Limb (tissue), 2 donors: ENCODE data around the gene TIPRL.
"Not testable (repeated sequence)": the region's sequence is repeated elsewhere in the genome, so short reads cannot be mapped to it uniquely, and the experiment has no call there.

Experiments
- DNase-seq, 2 donors: peaks; one replicate each; pipeline ENCODE4 v3.0.0-alpha.2; 2016; ENCODE audit errors: extremely low spot score in 2 of 2

Gene TIPRL

GRCh38 chr1:168159251-168159650, 19.5 kb upstream of the TIPRL start:
- no peak for DNase-seq

GRCh38 chr1:168159979-168160378, 18.8 kb upstream of the TIPRL start:
- DNase-seq, result no peak

- DNase-seq, result peak in 1 of 2 donors; percentile 48
Measured at GRCh38 chr1:168161459-168161858, 17.3 kb upstream of the TIPRL start.

DNA sequence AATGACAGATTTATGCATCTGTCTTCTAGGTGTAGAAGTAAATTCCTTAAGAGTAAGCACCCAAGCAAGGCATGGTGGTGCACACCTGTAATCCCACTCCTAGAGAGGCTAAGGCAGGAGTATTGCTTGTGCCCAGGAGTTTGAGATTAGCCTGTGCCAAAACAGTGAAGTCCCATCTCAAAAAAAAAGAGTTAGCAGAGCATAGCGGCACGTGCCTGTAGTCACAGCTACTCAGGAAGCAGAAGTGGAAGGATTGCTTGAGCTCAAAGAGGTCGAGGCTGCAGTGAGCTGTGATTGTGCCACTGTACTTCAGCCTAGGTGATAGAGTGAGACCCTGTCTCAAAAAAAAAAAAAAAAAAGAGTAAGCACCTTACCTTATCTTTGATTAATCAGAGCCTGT, 15.1 kb upstream of the TIPRL start:
- DNase-seq, result no peak

DNA sequence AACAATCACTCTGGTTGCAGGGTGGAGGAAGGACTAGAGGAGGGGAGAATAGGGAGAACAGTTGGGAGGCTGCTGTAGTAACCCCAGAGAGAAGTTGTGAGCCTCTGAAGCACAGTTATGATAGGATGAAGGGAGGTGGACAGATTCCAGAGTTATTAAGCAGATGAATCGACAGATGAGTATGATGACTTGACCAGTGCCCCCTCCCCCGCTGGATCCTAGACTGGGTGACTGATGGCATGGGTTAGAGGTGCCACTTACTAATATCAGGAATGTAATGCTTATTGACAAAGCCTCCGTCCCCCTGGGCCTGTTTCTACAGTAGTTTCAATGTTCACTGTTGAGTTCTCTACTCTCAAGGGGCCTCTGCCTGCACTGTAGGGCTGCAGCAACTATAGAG, 14.0 kb upstream of the TIPRL start:
- DNase-seq, result no peak

DNA sequence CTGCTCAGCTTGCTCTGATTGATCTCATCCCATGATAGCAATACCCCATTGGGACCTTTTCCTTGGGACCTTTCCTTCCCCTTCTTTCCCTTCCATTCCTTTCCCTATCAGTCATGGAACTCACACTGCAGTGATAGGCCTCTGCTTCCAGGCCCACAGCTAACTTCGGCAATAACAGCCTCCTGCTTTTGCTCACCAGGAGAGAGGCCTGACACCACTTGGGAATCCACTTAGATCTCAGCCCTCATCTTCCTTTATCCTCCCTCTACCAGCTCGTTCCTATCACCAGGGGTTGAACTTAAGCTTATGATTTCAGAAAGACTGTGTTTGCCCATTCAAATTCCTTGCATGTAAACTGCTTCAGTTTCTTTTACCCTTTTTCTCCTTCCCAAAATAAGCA, 11.0 kb upstream of the TIPRL start:
- DNase-seq, result no peak

DNA sequence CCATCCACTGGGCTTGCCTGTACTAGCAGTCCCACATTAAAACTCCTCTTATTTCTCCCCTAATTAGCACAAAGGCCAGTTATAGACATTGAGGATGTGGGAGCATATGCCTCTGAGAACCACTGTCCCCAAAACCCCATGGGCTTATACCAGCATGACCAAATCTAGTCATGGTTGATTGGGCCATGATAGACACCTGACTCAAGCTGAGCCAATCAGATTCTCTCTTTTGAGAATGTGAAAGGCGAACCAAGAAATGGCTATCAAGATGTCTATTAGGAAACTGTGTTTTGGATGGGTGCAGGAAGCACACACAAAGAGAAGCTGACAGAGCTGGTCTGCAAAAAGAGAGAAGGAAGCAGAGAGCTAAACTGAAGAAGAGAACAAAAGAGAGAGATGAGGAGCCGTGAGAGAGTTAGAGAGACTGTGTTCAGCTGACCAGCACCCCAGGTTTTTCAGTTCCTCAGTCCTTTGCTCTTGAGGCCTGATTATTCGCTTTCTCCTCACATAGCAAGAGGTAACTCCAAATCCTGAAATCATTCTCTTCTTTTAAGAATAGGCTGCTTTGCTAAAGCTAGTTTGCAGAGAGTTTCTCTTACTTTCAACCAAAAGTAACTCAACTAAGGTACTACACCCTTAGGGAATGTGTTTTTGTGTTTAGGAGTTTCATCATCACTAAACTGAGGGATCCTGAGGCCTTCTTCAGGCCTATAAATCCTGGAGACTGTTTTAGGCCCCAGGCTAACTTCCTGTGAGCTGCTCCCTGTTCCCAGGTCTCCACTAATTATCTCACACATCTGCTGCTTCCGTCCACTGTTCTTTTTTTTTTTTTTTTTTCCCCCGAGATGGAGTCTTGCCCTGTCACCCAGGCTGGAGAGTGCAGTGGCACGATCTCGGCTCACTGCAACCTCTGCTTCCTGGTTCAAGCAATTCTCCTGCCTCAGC, 7.9 kb upstream of the TIPRL start:
- DNase-seq, result no peak

DNA sequence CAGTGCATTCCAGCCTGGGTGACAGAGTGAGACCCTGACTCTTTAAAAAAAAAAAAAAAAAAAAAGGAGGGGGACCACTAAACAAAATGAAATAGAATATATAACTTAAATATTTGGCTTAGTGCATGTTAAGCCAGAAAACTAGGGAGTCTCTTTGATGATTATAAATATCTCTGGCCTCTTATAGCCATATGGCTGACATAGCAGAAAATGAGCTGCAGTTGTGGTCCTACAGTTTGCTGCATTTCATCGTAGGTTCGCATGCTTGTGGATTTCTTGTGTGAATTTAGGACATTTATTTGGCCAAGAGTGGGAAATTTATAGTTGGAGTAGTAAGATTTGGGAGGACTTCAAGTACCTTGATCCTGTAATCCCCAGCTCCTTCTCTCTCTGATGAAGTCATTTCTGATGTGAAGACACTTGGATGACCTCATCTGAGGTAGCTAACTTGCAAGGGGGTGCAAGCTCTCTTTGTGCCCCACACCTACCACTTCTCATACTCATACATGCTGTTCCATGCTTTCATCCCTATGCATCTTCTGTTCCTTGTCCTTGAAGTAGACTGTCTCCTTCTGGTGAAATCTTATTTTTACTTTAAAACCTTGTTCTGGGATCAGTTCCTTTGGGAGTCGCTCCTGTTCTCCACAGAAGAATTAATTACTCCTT, 6.4 kb upstream of the TIPRL start:
- DNase-seq, result no peak

GRCh38 chr1:168178227-168178637, 530 bp upstream of the TIPRL start:
- no peak for DNase-seq

- DNase-seq, result peak in 1 of 2 donors; percentile 40
Measured at GRCh38 chr1:168179438-168180147, 831 bp downstream of the TIPRL start.

DNA sequence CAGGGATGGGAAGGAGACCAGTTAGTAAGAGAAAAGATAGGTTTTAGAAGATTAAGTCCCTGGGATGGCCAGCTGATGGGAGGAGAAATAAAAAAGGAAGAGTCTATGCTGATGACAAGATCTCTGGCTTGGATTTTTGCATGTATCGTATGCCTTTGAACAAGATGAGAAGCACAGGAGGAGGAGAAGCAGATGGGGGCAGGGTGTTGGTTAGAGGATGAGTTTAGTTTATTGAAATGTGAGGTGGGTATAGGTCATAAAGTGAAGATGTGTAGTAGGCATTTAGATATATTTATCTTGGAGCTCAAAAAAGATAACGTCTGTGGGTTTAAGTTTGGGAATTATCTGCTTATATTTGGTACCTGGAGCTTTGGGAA, 1.4 kb downstream of the TIPRL start:
- DNase-seq, result no peak

DNA sequence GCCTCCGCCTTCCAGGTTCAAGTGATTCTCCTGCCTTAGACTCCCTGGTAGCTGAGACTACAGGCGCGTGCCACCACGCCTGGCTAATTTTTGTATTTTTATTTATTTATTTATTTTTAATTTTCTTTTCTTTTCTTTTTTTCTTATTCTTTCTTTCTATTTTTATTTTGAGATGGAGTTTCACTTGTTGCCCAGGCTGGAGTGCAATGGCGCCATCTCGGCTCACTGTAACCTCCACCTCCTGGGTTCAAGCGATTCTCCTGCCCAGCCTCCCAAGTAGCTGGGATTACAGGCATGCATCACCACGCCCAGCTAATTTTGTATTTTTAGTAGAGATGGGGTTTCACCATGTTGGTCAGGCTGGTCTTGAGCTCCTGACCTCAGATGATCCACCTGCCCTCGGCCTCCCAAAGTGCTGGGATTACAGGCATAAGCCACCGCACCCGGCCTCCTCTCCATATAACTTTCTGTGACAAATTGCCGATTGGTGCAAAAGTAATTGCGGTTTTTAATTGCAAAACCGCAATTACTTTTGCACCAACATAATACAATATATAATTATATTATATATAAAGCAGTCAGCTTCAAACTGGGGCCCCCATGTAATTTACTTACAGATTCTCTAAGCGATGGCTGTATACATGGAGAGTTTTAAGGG, 2.4 kb downstream of the TIPRL start:
- not testable (repeated sequence) for DNase-seq

GRCh38 chr1:168187177-168187576, 8.4 kb downstream of the TIPRL start:
- no peak for DNase-seq

DNA sequence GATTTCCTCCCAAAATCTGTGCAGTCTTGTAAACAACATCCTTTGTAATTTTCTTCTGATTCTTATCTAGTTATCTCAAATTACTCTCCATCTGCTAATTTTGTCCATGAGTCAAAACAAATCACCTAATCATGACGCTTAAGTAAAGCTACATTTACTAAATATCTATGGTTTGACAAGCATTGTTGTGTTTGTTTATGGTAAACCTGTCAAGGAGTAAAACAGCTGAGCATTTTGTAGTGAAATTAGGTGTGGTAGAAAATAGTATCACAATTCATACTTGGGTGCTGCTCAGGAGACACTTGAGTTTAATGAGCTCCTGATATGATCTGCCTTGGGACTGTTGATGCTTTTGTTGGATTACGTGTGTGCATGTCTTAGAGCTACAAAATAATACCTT, 11.6 kb downstream of the TIPRL start:
- no peak for DNase-seq

DNA sequence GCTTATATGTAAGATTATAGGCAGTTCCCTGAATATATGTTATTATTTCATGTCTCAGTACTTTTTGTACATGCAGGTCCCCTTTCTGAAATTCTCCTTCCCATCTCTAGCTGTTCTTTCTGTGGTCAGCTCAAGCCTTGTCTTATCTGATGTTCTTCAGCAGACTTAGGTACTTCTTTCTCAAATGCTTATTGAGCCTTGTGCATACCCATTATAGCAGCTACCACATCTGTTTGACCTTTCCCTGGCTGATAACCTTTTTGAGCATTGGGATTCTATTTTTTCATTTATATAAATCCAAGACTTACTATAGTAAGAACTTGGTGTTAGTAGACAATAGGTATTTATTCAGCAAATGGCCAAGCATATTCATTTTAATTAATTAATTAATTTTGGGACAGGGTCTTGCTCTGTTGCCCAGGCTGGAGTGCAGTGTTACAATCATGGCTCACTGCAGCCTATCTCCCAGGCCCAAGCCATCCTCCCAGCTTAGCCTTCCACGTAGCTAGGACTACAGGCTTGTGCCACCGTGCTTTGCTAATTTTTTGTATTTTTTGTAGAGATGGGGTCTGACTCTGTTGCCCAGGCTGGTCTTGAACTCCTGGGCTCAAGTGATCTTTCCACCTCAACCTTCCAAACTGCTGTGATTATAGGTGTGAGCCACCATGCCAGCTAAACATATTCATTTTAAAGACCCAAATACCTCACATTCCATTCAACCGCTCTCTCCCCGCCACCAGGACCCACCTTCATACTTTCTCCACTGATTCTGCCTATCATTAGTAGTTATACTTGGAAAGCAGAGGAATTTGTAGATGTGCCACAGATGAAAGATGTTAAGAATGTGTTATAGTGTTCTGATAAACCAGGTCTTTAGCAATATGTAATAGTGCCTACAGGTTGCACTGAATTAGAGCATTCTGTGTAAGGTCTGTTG, 16.7 kb downstream of the TIPRL start:
- no peak for DNase-seq

DNA sequence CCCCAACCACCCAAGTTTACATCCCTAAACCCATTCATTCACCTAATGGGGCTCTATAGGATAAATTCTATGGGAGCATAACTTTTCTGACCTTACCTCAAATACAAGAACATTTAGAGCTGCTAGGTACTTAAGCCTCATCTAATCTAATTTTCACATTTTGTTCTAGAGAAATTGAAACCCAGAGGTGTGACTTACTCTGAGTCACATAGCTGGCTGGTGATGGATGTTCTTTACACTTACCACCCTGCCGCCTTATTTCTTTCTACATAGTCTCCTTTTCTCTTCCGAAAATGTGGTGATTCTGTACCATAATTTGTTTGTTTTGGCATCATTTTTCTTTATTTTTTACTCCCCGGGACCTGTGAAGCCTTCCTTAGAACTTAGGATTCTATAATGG, 20.3 kb downstream of the TIPRL start:
- no peak for DNase-seq

- DNase-seq, result no peak
Measured at GRCh38 chr1:168202941-168203654, 24.3 kb downstream of the TIPRL start.

DNA sequence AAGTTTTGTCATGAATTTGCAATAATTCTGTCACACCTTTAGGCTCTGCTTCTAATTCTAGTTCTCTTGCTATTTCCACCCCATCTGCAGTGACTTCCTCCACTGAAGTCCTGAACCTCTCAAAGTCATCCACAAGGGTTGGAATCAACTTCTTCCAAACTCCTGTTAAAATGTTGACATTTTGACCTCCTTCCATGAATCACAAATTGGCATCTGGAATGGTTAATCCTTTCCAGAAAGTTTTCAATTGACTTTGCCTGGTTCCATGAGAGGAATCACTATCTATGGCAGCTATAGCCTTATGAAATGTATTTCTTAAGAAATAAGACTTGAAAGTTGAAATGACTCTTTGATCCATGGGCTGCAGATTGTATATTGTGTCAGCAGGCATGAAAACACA, 27.3 kb downstream of the TIPRL start:
- no peak for DNase-seq

GRCh38 chr1:168207673-168208072, 28.9 kb downstream of the TIPRL start:
- not testable (repeated sequence) for DNase-seq

DNA sequence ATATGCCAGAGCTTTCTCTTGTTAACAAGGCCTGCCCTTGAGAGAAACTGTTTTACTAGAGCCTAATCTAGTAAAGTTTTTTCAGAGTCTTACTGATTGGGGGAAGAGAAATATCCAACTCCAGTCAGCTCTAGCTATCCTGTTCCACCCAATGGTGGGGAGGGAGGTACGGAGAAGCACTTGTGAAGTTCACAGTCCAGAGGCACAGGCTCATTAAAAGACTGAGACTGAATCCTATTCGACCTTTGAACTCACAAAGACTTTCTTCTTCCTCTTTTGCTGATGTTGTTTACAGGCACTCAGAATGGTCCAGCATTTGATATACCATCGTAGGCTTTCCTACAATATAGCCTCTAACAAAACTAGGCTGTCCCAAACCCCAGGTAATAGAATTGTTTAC, 31.6 kb downstream of the TIPRL start:
- no peak for DNase-seq
